Measurements from ENCODE around the gene PIK3R3.
"Not testable (repeated sequence)": the region's sequence is repeated elsewhere in the genome, so short reads cannot be mapped to it uniquely, and the experiment has no call there.

Gene PIK3R3

DNA sequence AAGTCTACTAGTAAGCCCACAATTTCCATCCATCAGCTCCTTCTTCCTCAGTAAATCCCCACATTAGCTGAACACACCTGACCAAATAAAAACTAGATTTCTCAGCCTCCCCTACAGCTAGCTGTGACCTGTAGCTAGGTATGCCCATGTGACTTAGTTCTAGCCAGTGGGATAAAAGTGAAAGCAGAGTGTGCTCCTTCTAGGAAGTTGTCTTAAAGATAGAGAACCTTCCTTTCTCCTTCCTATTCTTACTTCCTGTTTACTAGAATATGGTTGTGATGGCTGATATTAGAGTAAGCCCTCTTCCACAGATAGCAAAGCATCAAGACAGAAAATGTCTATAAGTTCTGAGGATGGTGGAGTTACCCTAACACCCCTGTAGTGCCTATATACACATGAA, 67.0 kb downstream of the PIK3R3 start:
- DNase-seq (ENCODE audit: low read depth): no peak

DNA sequence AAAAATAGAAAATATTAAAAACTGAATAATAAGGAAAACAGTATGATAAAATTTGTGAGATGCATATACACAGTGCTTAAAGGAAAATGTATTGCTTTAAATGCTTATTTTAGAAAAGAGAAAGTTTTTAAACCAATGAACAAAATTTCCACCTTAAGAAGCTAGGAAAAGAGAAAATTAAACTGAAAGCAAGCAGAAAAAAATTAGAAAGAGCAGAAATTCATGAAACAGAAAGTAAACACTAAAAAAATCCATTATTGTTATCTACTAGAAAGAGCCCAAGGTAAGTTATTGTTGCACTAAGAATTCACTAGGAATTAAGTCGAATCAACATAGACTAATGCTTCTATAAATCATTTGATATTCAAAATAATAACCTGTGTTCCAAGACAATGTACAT, 67.7 kb downstream of the PIK3R3 start:
- no peak for DNase-seq (ENCODE audit: low read depth)

DNA sequence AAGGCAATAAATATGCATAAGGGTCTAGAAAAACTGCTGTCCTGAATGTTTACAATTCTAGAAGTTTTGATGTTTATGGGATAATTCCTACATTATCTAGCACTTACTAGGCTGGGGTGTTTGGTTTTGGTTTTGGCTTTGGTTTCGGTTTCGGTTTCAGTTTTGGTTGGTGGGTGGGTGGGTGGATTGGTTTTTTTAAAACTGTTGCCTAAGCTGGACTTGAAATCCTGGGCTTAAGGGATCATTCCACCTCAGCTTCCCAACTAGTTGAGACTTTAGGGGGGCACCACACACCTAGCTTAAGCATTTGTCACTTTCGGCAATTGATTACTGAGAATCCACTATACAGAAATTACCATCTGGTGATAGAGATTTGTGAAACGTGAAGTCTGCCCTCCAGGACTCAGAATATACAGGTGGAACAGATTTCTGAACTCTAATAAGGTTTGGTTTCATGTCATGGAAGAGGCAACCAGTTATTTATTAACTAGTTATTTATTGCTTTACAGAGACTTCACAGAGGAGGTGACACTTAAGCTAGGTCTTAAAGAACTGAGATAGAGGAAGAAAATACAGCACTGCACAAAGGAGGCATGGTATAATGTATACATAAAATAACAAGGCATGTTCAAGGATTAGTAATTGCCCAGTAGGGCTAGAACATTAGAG, 69.6 kb downstream of the PIK3R3 start:
- DNase-seq (ENCODE audit: low read depth): no peak

DNA sequence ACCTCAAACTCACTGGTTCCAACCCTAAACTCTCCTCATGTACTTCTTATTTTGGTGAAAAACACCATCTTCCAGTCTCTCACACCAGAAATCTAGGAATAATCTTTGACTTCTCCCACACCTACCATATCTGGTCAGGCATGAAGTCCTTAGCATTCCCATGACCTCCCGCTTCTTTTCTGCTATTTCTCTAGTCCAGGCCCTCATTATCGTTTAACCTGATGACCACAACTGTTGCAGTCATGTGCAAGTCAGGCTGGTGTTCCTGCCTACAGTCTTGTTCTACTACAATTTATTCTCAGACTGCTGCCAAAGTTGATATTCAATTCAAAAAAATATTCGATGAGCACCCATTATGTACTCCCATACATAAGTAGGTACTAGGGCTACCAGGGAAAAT, 71.3 kb downstream of the PIK3R3 start:
- DNase-seq (ENCODE audit: low read depth): no peak

DNA sequence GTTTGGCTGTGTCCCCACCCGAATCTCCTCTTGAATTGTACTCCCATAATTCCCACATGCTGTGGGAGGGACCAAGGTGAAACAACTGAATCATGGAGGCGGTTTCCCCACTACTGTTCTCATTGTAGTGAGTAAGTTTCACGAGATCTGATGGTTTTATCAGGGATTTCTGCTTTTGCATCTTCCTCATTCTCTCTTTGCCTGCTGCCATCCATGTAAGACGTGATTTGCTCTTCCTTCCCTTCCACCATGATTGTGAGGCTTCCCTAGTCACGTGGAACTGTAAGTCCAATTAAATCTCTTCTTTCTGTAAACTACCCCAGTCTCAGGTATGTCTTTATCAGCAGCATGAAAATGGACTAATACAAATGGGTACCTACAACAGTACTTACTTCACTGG, 73.5 kb downstream of the PIK3R3 start:
- DNase-seq (ENCODE audit: low read depth): no peak

DNA sequence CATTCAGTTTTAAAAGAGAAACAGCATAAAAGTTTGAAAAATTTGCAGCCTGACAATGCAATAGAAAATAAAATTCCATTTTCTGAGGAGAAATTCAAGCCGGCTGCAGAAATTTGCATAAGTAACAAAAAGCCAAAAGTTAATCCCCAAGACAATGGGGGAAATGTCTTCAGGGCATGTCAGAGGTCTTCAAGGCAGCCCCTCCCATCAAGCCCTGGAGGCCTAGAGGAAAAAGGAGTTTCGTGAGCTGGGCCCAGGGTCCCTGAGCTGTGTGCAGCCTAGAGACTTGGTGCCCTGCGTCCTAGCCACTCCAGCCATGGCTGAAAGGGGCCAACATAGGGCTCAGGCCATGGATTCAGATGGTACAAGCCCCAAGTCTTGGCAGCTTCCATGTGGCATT, 74.6 kb downstream of the PIK3R3 start:
- no peak for DNase-seq (ENCODE audit: low read depth)

DNA sequence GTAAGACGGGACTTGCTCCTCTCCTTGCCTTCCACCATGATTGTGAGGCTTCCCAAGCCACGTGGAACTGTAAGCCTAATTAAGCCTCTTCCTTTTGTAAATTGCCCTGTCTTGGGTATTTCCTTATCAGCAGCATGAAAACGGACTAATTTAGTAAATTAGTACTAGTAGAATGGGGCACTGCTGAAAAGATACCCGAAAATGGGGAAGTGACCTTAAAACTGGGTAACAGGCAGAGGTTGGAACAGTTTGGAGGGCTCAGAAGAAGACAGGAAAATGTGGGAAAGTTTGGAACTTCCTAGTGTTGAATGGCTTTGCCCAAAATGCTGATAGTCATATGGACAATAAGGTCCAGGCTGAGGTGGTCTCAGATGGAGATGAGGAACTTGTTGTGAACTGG, 75.2 kb downstream of the PIK3R3 start:
- DNase-seq (ENCODE audit: low read depth): not testable (repeated sequence)

DNA sequence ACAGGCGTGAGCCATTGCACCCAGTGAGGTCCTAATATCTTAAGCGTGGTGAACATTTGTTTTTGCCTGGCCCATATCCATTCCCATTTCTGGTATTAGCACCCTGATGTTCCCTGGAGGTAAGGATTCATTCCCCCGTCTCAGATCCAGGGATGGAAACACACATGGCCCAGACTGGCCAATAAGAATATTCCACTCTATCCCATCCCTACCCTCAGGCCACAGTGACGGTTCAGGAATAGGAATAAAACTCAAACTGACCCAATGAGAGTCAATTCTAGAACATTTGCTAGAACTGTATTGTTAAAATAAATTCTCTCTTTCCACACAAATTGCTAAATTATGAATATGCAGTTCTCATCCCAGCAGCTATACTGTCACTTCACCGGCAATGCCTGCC, 76.1 kb downstream of the PIK3R3 start:
- no peak for DNase-seq (ENCODE audit: low read depth)

DNA sequence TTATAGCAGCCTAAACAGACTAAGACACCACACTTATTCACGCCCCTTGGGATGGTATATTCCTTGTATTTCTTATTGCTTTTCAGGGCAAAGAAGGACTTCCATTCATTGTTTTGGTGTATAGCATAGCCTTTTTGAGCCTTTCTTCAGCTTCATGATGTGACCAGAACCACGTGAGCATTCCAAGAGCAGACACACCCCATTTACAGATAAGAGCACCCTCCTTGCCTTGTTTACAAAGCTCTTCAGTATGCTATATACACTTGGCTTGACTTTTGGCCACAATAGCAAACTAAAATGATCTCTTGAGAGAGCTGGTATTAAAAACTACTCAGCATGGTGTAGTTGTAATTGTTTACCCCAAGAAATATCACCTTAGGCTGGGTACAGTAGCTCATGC, 78.7 kb downstream of the PIK3R3 start:
- DNase-seq (ENCODE audit: low read depth): no peak

DNA sequence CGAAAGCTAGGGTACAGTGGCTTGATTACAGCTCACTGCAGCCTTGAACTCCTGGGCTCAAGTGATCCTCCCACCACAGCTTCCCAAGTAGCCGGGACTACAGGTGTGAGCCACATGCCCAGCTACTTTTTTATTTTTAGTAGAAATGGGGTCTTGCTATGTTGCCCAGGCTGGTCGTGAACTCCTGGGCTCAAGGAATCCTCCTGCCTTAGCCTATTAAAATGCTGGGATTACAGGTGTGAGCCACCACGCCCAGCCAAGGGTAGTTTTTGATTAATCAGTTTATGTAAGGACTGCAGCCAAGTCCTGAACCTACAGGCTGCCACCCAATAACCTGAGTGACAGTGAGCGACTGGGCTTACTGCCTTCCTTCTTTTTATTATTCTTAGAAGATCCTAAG, 88.3 kb downstream of the PIK3R3 start:
- no peak for DNase-seq (ENCODE audit: low read depth)

DNA sequence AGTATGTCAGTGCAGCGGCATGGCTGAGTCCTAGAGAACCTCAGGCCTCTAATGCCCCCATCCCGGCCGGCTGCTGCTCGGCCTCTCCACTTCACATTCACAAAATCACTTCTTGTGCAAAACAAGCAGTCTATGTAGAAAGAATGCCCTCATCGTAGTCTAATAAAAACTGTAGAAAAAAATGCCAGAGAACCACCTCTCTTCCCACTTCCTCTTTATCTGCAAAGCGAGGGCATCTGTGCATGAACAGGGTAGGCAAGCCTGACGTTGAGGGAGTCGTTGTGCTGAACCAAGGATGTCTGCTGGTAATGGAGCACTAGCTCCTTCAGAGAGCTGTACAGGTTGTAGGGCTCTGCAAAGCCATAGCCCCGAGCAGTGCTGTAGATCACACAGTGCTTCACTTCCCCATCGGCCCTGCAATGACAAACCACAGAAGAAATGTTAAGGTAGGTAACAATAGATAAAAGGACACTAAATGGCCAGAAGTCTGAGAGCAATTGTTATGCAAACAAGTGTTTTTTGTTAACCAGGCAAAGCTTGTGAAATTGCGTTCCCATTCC, 88.9 kb downstream of the PIK3R3 start:
- no peak for DNase-seq (ENCODE audit: low read depth)

DNA sequence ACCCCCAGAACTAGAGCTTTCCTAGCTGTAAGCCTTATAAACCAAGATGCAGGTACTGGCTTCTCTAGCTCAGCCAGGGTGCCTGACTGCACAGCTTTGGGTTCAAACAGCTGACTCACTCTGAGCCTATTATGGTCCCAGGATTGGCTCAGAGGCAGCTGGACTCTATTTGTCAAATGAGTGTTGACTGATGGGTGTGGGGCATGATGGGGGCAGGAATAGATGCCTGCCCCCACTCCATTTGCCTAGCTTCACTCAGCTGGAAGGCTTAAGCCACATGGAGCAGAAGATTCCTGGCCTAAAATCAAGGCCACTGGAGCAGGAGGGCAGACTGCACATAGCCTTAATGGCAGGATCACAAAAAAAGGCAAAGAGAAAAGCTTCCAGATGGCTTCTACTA, 90.5 kb downstream of the PIK3R3 start:
- no peak for DNase-seq (ENCODE audit: low read depth)

DNA sequence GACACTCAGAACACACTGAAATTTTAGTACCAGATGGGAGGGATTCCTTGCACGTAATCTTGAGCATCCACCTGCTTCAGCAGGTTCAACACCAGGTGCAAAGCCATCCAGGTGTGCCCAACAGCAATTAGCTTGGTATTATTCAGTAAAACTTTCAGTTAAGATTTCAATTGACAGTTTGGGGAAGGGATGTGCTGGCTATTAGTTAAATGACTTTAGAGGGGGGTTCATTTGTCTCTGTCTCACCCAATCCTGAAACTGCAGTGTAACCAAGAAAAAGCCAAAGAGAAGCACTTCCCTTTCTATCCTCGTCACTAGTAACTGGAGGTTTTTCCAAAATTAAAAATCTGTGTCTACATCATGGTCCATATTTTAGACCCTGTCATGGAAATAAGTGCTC, 90.9 kb downstream of the PIK3R3 start:
- DNase-seq (ENCODE audit: low read depth): no peak

DNA sequence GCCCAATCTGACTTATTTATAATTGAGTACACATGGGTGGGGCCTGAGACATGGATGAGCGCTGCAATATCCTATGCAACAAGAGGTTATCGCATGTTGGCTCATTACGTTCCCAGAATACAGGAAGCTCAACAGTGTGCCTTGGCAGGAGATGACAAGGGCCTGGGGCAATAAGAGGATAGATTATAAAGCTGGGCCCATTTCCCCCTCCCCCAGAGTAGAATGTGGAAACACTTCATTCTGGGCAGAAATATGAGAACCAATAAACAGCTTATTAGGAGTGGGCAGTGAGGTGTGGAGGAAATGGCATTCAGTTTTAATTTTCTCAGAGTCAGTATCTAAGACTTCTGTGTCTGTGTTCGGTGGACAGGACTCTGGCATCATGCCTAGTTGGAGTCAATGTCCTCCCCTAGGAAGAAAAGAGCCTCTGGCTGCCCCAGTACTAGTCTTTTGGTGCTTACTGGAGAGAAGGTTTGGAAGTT, 92.8 kb downstream of the PIK3R3 start:
- DNase-seq (ENCODE audit: low read depth): no peak

DNA sequence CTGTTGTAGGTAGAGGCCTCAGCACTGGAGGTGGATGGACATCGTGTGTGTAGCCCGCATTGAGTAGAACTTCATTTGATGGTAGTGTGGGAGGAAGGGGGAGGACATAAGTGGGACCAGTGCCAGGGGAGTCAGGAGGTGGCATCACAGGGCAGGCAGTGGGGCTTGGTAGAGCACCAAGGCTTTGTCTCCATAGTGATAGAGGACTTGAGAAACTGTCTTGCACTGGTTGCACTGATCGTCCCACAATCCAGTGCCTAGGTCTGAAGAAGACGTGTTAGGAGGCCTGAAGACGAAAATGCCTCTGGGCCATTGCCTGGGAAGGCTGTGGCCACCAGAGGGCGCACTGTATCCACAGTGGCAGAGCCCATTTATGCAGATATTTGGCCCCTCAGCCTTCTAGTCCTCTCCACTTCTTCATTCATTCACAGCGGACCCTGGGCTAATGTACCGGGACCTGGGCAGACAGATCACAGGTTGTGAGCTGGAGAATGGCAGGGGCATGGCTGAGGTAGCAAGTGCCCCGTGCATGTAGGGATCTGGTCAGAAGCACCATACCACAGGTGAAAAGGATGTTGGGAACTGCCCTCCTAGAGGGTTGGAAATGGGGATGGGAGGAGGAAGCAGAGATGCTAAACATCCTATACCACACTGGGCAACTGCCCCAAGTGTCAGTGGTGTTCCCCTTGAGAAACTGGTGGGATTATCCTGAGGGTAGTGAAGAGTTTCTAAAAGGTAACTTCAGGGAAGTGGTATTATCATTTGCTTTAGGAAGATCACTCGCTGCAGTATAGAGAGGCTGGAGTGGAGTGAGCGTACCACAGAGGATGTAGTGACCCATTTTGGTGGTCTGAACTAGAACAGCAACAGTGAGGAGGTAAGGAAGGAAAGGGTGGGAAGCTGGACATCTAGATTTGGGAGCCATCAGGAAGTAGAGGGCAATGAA, 95.3 kb downstream of the PIK3R3 start:
- DNase-seq (ENCODE audit: low read depth): peak; percentile 24

DNA sequence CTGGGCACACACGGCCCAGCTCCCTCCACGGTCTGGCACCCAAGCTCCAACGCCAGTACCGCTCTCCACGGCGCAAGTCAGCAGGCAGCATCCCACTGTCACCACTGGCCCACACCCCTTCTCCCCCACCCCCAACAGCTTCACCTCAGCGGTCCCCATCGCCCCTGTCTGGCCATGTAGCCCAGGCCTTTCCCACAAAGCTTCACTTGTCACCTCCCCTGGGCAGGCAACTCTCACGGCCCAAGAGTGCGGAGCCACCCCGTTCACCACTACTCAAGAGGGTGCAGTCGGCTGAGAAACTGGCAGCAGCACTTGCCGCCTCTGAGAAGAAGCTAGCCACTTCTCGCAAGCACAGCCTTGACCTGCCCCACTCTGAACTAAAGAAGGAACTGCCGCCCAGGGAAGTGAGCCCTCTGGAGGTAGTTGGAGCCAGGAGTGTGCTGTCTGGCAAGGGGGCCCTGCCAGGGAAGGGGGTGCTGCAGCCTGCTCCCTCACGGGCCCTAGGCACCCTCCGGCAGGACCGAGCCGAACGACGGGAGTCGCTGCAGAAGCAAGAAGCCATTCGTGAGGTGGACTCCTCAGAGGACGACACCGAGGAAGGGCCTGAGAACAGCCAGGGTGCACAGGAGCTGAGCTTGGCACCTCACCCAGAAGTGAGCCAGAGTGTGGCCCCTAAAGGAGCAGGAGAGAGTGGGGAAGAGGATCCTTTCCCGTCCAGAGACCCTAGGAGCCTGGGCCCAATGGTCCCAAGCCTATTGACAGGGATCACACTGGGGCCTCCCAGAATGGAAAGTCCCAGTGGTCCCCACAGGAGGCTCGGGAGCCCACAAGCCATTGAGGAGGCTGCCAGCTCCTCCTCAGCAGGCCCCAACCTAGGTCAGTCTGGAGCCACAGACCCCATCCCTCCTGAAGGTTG, 97.6 kb downstream of the PIK3R3 start:
- no peak for DNase-seq (ENCODE audit: low read depth)

DNA sequence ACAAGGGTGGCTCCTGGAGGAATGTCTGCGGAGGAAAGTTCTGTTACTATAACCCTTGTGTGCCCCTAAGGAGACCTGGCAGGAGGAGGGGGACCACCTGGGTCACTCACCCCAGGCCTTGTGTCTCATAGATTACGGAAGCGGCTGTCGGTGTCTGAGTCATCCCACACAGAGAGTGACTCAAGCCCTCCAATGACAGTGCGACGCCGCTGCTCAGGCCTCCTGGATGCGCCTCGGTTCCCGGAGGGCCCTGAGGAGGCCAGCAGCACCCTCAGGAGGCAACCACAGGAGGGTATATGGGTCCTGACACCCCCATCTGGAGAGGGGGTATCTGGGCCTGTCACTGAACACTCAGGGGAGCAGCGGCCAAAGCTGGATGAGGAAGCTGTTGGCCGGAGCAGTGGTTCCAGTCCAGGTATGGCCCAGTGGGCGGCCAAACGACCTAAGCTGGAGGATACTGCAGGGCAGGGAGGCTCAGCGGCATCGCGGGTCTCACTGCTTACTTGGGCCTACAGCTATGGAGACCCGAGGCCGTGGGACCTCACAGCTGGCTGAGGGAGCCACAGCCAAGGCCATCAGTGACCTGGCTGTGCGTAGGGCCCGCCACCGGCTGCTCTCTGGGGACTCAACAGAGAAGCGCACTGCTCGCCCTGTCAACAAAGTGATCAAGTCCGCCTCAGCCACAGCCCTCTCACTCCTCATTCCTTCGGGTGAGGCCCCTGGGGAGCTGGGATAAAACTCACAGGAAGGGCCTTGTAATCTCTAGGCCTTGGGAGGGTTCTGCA, 101.4 kb downstream of the PIK3R3 start:
- no peak for DNase-seq (ENCODE audit: low read depth)

DNA sequence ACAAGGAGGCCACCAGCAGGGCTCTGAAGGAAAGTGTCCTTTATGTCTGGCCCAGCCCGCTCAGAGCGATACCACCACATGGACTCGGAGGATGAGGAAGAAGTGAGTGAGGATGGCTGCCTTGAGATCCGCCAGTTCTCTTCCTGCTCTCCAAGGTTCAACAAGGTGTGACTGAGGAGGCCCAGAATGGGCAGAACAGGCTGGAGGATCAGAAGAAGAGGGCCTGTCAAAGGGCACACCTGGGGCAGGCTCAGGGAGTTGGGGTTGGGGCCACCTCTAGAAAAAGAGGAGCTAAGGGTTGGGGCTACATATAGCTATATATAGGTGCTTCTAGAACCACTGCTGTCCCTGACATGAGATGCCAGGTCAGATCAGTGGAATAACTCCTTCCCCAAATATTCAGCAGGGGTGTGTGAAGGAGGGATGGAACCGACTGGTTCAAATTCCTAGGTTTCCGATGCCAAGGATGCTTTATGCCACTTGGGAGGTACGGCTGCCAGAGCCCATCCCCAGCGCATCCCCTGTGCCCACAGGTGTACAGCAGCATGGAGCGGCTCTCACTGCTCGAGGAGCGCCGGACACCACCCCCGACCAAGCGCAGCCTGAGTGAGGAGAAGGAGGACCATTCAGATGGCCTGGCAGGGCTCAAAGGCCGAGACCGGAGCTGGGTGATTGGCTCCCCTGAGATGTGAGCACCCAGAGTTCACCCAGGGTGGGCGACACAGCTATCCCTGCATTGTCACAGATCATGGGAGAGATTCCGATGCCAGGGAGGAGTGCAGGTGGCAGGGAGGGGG, 102.2 kb downstream of the PIK3R3 start:
- no peak for DNase-seq (ENCODE audit: low read depth)

DNA sequence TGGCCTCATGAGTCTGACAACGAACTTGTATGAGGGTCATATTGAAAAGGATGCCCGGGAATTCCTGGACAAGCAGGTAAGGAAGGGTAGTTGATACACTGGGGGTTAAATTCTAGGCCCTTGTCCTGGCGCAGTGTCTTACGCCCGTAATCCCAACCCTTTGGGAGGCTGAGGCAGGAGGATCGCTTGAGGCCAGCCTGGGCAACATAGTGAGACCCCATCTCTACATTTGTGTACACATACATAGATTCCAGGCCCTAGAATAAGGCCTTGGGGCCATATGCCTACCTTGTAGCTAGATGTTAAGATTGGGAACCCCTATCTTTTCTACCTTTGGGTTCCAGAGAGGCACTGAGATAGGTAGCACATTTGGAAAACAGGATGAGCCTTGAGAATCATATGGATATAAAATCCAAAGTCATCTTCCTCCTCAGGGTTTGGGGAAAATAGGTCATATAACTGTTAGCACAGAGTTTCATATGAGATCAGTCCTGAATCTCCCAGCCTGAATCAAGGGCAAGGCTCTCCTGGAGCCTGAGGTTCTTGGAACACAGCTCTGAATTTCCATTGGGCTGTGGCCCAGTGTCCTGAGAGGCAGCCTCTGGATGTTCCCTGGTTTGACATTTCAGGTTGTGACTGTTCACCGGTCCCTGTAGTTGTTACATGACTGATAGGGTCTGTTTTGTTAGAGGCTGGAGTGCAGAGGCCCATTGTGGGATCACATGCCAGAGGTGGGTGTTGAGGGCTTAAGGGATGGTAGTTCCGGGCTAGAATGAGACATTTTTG, 104.4 kb downstream of the PIK3R3 start:
- DNase-seq (ENCODE audit: low read depth): no peak

DNA sequence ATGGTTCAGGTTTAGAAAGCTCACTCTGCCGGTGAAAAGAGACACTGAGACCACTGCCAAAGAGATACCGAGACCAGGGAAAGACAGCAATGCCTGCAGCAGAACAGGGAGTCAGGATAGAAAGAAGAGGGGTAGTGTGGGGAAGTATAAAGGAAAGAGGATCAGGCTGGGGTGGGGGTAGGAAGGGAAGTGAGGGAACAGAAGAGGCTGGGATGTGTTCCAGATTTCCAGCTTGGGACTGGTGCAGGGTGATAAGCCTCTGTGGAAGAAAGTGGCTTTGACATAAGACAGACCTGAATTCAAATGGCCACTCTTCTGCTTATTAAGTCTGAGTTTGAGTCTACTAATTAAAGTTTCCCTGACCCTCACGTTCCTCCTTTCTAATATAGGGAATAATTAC, 105.9 kb downstream of the PIK3R3 start:
- DNase-seq (ENCODE audit: low read depth): no peak
